Right lobe of liver (tissue), 4 donors: ENCODE data around the gene RIPK4.

Experiments
- POLR2A ChIP-seq: fragments of 450-650 bp; IDR thresholded peaks from one replicate; pipeline ENCODE4 v1.6.1; 2017; ENCODE audit warnings: antibody characterized with exemption, mild to moderate bottlenecking
- TF ChIP-seq, protein P1 (sequence below), 4 donors: fragments of 200-600 bp in 3 of 4; fragments of 450-650 bp in 1 of 4; IDR thresholded peaks; one replicate each; pipeline versions ENCODE4 v1.5.1 to v1.8.0; 2016 to 2022; ENCODE audit warnings: antibody characterized with exemption in 4 of 4, mild to moderate bottlenecking in 2 of 4
- donor health status: DM: no; HTN: no; CAD: no.
- donor health status: DM: no; HTN: no; CAD: no.
- donor health status: DM: no; HTN: yes; CAD: no.

DNA sequence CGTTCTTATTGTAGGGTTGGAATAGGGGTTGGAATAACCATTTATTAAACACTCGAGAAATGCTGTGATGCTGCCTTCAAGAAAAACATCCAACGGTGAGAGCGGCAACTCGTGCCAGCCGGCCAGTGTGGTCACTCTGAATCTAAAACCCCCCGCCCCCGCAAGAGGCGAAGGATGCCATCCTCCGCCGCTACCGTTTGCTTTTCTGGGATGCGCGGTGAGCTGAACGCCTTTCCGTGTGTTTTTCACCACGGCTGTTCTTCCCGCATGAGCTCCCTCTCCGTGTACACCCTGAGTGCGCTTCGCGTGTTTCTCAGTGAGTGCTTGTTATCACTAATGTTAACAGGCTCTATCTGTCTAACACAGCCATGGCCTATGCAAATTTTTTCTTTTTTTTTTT lies 42.0 kb upstream of the RIPK4 start:
- TF ChIP-seq, protein P1, sequence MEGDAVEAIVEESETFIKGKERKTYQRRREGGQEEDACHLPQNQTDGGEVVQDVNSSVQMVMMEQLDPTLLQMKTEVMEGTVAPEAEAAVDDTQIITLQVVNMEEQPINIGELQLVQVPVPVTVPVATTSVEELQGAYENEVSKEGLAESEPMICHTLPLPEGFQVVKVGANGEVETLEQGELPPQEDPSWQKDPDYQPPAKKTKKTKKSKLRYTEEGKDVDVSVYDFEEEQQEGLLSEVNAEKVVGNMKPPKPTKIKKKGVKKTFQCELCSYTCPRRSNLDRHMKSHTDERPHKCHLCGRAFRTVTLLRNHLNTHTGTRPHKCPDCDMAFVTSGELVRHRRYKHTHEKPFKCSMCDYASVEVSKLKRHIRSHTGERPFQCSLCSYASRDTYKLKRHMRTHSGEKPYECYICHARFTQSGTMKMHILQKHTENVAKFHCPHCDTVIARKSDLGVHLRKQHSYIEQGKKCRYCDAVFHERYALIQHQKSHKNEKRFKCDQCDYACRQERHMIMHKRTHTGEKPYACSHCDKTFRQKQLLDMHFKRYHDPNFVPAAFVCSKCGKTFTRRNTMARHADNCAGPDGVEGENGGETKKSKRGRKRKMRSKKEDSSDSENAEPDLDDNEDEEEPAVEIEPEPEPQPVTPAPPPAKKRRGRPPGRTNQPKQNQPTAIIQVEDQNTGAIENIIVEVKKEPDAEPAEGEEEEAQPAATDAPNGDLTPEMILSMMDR (IDR thresholded peaks at IDR 0.05) = no peak
- no peak for TF ChIP-seq POLR2A
